Fibroblast of the aortic adventitia (primary cell): ENCODE data around the gene DMXL2. TPM values are rescaled to one million over a fixed set of nuclear protein-coding genes. Genes with fewer than 3 reads are reported as not detected.

Experiments used
- DNase-seq: peaks from one replicate; pipeline ENCODE4 v3.0.0-alpha.2; 2010; ENCODE audit warnings: low read depth
- H3K4me3 ChIP-seq: 2 replicates; pipeline ENCODE4 v1.5.1; 2011; ENCODE audit warnings: low read depth, mild to moderate bottlenecking, control low read depth, low read length, moderate library complexity
- CTCF ChIP-seq: IDR thresholded peaks from 2 replicates; pipeline ENCODE4 v1.5.1; 2011; ENCODE audit warnings: mild to moderate bottlenecking, low read length, control low read depth, inconsistent platforms; ENCODE audit not compliant: insufficient read depth
- total RNA-seq: library from RNA; depleted of rRNA; stranded (reverse); fragments of >200 nt; gene quantifications from 2 replicates; pipeline ENCODE4 v1.2.3, GENCODE V29; 2012; ENCODE audit warnings: low replicate concordance

DMXL2 gene
- total RNA-seq, 1 donor, result 29.5 TPM

GRCh38 chr15:51416129-51416528 is 206.4 kb downstream of the DMXL2 start:
- TF ChIP-seq CTCF, result no peak
- H3K4me3 ChIP-seq, result no peak overlapping the region
- DNase-seq, result no peak

GRCh38 chr15:51414256-51414860 is 208.2 kb downstream of the DMXL2 start:
- no peak for DNase-seq
- H3K4me3 ChIP-seq, result no peak overlapping the region
- no peak for TF ChIP-seq CTCF

GRCh38 chr15:51405693-51406523 is 216.7 kb downstream of the DMXL2 start:
- no peak for TF ChIP-seq CTCF
- H3K4me3 ChIP-seq, result no peak overlapping the region
- DNase-seq, result no peak

- no peak overlapping the region for H3K4me3 ChIP-seq
- TF ChIP-seq CTCF, result no peak
- DNase-seq, result no peak
Observed at GRCh38 chr15:51403946-51404695, 218.4 kb downstream of the DMXL2 start.

- no peak overlapping the region for H3K4me3 ChIP-seq
- peak; percentile 81 for TF ChIP-seq CTCF
- peak; percentile 74 for DNase-seq
Observed at GRCh38 chr15:51403072-51403878, 219.3 kb downstream of the DMXL2 start.

- peak; percentile 80 for TF ChIP-seq CTCF
- DNase-seq, result peak; percentile 58
- no peak overlapping the region for H3K4me3 ChIP-seq
Observed at GRCh38 chr15:51401872-51402517, 220.6 kb downstream of the DMXL2 start.
